WTC11 (cell line): ENCODE measurements around the gene NSG1.

Source experiments
- FOXP1 ChIP-seq: sonication (generic); formaldehyde crosslinking; IDR thresholded peaks from 2 replicates; pipeline ENCODE4 v1.8.0; 2022; ENCODE audit warnings: missing genetic modification reagents, mild to moderate bottlenecking, moderate library complexity, borderline replicate concordance
- RELA ChIP-seq: sonication (generic); formaldehyde crosslinking; IDR thresholded peaks from 2 replicates; pipeline ENCODE4 v1.8.1; 2022; ENCODE audit warnings: missing genetic modification reagents, mild to moderate bottlenecking, borderline replicate concordance
- SP1 ChIP-seq: sonication (generic); formaldehyde crosslinking; conservative IDR thresholded peaks from 2 replicates; pipeline ENCODE4 v1.8.1; 2022; ENCODE audit warnings: missing genetic modification reagents
- TCF7 ChIP-seq: sonication (generic); formaldehyde crosslinking; IDR thresholded peaks from 2 replicates; pipeline ENCODE4 v1.8.0; 2022; ENCODE audit warnings: mild to moderate bottlenecking, low read depth, missing genetic modification reagents, moderate library complexity
- TF ChIP-seq, protein P1 (sequence below): fragments of 200-600 bp; IDR thresholded peaks from 2 replicates; pipeline ENCODE4 v1.8.0; 2022; ENCODE audit warnings: antibody characterized with exemption
- TF ChIP-seq, protein P2 (sequence below): sonication (generic); formaldehyde crosslinking; IDR thresholded peaks from 2 replicates; pipeline ENCODE4 v1.8.0; 2023; ENCODE audit warnings: missing genetic modification reagents

DNA sequence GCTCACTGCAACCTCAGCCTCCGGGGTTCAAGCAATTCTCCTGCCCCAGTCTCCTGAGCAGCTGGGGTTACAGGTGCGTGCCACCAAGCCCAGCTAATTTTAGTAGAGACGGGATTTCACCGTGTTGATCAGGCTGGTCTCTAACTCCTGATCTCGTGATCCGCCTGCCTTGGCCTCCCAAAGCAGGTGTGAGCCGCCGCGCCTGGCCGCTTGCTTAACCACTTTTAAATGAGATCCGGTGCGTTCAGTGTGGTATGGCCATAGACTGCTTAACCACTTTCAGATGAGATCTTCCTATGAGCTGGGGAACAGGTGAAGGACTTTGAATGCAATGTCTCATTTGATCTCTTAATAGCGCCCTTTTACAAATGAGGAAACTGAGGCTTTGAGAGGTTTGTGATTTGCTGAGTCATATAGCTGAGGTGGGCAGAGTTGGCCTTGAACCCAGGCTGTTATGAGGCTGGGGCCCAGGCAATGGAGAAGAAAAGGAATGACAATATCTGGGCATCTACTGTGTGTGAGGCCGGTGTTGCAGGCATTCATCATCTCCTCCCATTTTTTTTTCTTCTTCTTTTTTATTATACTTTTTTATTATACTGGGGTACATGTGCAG is 41.9 kb upstream of the NSG1 start:
- TF ChIP-seq, protein P1, sequence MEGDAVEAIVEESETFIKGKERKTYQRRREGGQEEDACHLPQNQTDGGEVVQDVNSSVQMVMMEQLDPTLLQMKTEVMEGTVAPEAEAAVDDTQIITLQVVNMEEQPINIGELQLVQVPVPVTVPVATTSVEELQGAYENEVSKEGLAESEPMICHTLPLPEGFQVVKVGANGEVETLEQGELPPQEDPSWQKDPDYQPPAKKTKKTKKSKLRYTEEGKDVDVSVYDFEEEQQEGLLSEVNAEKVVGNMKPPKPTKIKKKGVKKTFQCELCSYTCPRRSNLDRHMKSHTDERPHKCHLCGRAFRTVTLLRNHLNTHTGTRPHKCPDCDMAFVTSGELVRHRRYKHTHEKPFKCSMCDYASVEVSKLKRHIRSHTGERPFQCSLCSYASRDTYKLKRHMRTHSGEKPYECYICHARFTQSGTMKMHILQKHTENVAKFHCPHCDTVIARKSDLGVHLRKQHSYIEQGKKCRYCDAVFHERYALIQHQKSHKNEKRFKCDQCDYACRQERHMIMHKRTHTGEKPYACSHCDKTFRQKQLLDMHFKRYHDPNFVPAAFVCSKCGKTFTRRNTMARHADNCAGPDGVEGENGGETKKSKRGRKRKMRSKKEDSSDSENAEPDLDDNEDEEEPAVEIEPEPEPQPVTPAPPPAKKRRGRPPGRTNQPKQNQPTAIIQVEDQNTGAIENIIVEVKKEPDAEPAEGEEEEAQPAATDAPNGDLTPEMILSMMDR: no peak
- TF ChIP-seq FOXP1 (CRISPR knock-in tag) (no peak), TCF7 (no peak), RELA (no peak), SP1 (no peak)
- TF ChIP-seq, protein P2, sequence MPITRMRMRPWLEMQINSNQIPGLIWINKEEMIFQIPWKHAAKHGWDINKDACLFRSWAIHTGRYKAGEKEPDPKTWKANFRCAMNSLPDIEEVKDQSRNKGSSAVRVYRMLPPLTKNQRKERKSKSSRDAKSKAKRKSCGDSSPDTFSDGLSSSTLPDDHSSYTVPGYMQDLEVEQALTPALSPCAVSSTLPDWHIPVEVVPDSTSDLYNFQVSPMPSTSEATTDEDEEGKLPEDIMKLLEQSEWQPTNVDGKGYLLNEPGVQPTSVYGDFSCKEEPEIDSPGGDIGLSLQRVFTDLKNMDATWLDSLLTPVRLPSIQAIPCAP (CRISPR knock-in tag): no peak
